ENCODE results near the gene DNAJC13.

The DNAJC13 gene

GRCh38 chr3:132486099-132486498 is 68.8 kb downstream of the DNAJC13 start:
- no peak for DNase-seq (ENCODE audit: low spot score)

DNA sequence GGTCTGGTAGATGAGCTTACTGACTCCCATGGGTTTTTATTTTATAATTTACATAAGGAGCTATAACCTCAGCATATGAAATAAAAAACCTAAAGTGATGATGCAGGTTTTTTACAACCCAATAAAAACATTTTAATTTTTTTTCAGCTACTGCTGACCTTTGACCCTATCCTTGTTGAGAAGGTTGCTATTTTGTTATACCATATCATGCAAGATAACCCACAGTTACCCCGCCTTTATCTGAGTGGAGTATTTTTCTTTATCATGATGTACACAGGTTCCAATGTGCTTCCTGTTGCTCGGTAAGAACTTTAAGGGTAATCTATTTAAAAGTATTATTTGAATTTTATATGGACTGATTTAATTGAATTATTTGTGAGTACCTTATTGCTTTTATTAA is 70.8 kb downstream of the DNAJC13 start:
- no peak for DNase-seq (ENCODE audit: low spot score)

DNA sequence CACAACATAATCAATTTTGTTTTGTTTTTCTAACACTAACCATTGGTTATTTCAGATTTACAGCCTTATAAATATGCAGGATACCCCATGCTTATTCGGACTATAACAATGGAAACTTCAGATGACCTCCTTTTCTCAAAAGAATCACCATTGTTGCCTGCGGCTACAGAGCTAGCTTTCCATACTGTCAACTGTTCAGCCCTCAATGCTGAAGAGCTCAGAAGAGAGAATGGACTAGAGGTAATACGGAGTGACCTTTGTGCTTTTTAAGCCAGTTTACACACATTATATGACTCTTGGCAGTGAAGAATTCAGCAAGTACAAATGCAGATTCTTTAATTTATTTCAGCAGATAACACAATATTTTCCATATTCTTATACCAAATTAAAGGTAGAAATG is 81.8 kb downstream of the DNAJC13 start:
- DNase-seq (ENCODE audit: low spot score) = no peak

DNA sequence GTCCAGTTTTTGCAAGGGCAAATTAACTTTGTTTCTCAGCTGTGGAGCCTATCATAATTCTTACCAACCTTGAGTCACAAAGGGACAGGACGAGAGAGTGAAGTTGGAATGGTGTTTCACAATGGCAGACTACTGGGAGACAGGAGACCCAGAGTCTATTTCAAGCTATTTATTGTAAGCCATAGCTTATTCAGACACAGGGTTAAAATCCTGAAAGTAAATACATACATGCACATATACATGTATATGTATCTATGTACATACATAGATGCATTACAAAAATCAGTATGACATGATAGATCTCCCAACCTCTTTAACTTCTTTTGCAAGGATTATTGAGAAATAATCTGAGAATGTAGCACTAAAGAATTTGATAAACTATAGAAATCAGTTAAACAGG is 86.3 kb downstream of the DNAJC13 start:
- DNase-seq (ENCODE audit: low spot score) = no peak

DNA sequence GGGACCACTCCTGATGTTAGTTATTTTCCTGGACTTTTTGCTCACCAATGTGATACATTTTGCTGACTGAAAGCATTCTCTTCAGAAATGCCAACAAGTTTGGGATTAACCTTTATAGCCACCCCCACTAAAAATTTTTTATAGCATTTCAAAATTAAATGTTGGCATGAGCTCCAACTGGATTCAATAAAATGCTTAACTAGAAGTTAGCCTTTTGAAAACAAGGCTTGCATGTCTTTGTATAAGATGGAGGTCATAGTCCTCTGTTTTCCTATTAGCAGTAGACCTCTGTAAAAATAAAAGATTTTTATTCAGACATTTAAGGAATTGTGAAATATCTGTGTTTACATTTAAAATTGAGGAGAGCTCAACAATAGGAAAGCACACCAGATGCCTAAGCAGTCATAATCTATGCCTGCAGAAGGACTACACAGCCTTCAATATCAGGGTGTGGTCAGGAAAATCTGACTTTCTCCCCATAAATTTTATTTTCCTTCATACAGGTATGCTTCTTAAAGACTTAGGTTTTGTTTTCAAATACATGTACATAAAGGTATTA is 87.2 kb downstream of the DNAJC13 start:
- DNase-seq (ENCODE audit: low spot score) = no peak

GRCh38 chr3:132507657-132508056 is 90.4 kb downstream of the DNAJC13 start:
- DNase-seq (ENCODE audit: low spot score) = no peak

GRCh38 chr3:132509096-132509495 is 91.8 kb downstream of the DNAJC13 start:
- DNase-seq (ENCODE audit: low spot score) = no peak

GRCh38 chr3:132509506-132509905 is 92.2 kb downstream of the DNAJC13 start:
- no peak for DNase-seq (ENCODE audit: low spot score)

- no peak for DNase-seq (ENCODE audit: low spot score)
These were observed 95.8 kb downstream of the DNAJC13 start for GRCh38 chr3:132513057-132513456.

- no peak for DNase-seq (ENCODE audit: low spot score)
These were observed 100.0 kb downstream of the DNAJC13 start for GRCh38 chr3:132517311-132517710.

DNA sequence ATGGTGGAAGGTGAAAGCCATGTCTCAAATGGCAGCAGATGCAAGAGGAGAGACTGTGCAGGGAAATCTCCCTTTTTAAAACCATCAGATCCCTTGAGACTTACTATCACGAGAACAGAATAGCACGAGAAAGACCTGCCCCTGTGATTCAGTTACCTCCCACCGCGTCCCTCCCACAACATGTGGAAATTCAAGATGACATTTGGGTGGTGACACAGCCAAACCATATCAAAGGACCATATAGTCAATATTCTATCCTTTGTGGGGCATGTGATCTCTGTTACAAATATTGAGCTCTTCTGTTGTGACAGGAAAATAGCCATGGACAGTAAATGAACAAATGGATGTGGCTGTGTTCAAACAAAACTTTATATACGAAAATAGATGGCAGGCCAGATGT is 102.6 kb downstream of the DNAJC13 start:
- no peak for DNase-seq (ENCODE audit: low spot score)

- DNase-seq (ENCODE audit: low spot score) = no peak
These were observed 104.6 kb downstream of the DNAJC13 start for GRCh38 chr3:132521901-132522300.

GRCh38 chr3:132522353-132522752 is 105.1 kb downstream of the DNAJC13 start:
- no peak for DNase-seq (ENCODE audit: low spot score)

GRCh38 chr3:132530624-132531023 is 113.3 kb downstream of the DNAJC13 start:
- no peak for DNase-seq (ENCODE audit: low spot score)

GRCh38 chr3:132535575-132536441 is 118.5 kb downstream of the DNAJC13 start:
- peak; percentile 85 for DNase-seq (ENCODE audit: low spot score)

- peak; percentile 60 for DNase-seq (ENCODE audit: low spot score)
These were observed 119.3 kb downstream of the DNAJC13 start for GRCh38 chr3:132536442-132537153.

DNA sequence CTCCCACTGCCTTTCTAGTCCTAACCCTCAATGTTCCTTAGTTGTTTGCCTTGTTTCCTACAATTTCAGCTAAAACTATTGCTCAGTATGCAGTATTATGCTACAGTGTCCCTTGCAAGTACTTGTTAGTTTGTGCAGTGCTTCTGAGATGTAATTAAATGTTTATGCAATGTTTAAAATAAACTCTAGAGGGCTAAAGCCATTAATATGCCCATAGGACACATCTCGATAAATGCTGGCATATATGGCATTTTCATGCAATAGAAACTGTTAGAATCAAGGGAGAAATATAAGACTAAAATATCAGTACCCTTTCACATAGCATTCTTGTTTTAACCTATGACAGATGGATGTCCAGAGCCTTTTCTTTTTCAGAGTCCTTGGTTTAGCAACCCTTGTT is 120.0 kb downstream of the DNAJC13 start:
- peak; percentile 24 for DNase-seq (ENCODE audit: low spot score)

GRCh38 chr3:132538072-132538471 is 120.8 kb downstream of the DNAJC13 start:
- no peak for DNase-seq (ENCODE audit: low spot score)

GRCh38 chr3:132539681-132540080 is 122.4 kb downstream of the DNAJC13 start:
- no peak for DNase-seq (ENCODE audit: low spot score)

- DNase-seq (ENCODE audit: low spot score) = no peak
These were observed 125.3 kb downstream of the DNAJC13 start for GRCh38 chr3:132542577-132542976.

- DNase-seq (ENCODE audit: low spot score) = no peak
These were observed 125.9 kb downstream of the DNAJC13 start for GRCh38 chr3:132543011-132543739.

DNA sequence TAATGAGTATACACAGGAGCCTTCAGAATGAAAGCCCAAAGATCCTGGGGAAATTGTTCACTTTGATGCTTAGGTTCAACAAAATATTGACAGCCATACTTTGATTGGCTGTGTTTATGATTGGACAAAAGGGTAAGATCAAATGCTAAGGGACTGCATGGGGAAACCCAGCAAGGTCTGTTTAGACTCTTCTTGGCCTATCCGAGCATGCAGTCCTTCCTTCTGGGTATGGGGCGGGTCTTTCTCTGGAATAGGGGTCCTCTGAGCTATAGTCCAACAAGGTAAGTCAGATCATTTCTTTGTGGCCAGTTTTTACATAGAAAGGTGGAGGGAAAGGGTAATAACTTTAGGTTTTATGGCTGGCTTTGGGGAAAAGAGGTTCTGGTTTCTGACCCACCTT is 126.8 kb downstream of the DNAJC13 start:
- DNase-seq (ENCODE audit: low spot score) = no peak
